ENCODE measurements around the gene KRTAP1-5. TPM values are rescaled to one million over a fixed set of nuclear protein-coding genes. Genes with fewer than 3 reads are reported as not detected.
A peak's percentile ranks its signal among the peaks of the same experiment; 100 is the strongest.
"Not testable (repeated sequence)": the region's sequence is repeated elsewhere in the genome, so short reads cannot be mapped to it uniquely, and the experiment has no call there.

KRTAP1-5 gene
- total RNA-seq, 1 experiment from 2014 or later, result not detected

GRCh38 chr17:41063449-41063848, 36.4 kb upstream of the KRTAP1-5 start:
- ChIA-PET POLR2A (ENCODE audit: unreplicated experiment) (no interaction called here), CTCF (interaction anchor here (0.7 kb wide), 1 partner anchor 44 kb away, joined by 3 read pairs; no protein-coding TSS in a partner anchor)
- Histone ChIP-seq H3K4me2 (no peak overlapping the region), H3F3A (ENCODE audit: insufficient read depth, low read depth) (peaks cover 25% of the 10 kb centered on the region), H4K20me1 (ENCODE audit: insufficient read depth) (no peaks in the 10 kb centered on the region), H3K36me3 (ENCODE audit: low read depth) (no peaks in the 10 kb centered on the region), H3K4me1 (replicated peaks; ENCODE audit: insufficient read depth) (peaks cover 54% of the 10 kb centered on the region), H3K79me2 (ENCODE audit: low read depth) (no peaks in the 10 kb centered on the region), H3K9me3 (ENCODE audit: insufficient read depth, low read depth) (no peaks in the 10 kb centered on the region), H3K27ac (no peak overlapping the region), H3K27me3 (ENCODE audit: insufficient read depth, low read depth) (no peaks in the 10 kb centered on the region), H3K4me3 (no peak overlapping the region), H3K9me2 (ENCODE audit: insufficient read depth) (no peaks in the 10 kb centered on the region), H2AFZ (no peak overlapping the region)
- no peak for DNase-seq
- BruUV-seq (replicated peaks), result no TSS peak
- no peak for TF ChIP-seq EZH2 (IDR thresholded peaks at IDR 0.05; ENCODE audit: low read depth)
- TF ChIP-seq CTCF (conservative IDR thresholded peaks at IDR 0.05), result no peak
- intact Hi-C loops (cut with micrococcal nuclease; ENCODE audit: unreplicated experiment), result loop anchor here (5.0 to 10.0 kb wide), 2 partner anchors 259 to 481 kb away; no protein-coding TSS in a partner anchor

- intact Hi-C loops (cut with micrococcal nuclease; ENCODE audit: unreplicated experiment), result loop anchor here (2.0 to 10.0 kb wide), 3 partner anchors 71 to 483 kb away; no protein-coding TSS in a partner anchor
- POLR2A ChIA-PET (ENCODE audit: unreplicated experiment), result no interaction called here
These were observed 35.0 kb upstream of the KRTAP1-5 start for GRCh38 chr17:41061964-41062363.

GRCh38 chr17:41060052-41060604, 33.1 kb upstream of the KRTAP1-5 start, which contains the start of gene KRTAP2-3:
Gene KRTAP2-3 (minus strand): TSS chr17:41060114. CDS start chr17:41060050, 64 bp downstream.
- H3K36me3 ChIP-seq (ENCODE audit: low read depth), result 0 out of 2 replicates have a peak, but pooled peaks cover 5% of the 10 kb centered on the region
- POLR2A ChIA-PET (ENCODE audit: unreplicated experiment), result interaction anchor here (0.5 to 1.0 kb wide), 3 partner anchors 158 to 446 kb away, joined by 4 to 20 read pairs (median 8); partner anchors contain the start of gene KRT13

More at GRCh38 chr17:41061964-41062363, 35.0 kb upstream of the KRTAP1-5 start:
- no peaks in the 10 kb centered on the region for H4K20me1 ChIP-seq (ENCODE audit: insufficient read depth)
- no TSS peak for BruUV-seq (replicated peaks)
- no peaks in the 10 kb centered on the region for H3K79me2 ChIP-seq (ENCODE audit: low read depth)
- H3K9me2 ChIP-seq (ENCODE audit: insufficient read depth), result no peaks in the 10 kb centered on the region
- H3K27me3 ChIP-seq (ENCODE audit: insufficient read depth, low read depth), result no peaks in the 10 kb centered on the region
- H3K36me3 ChIP-seq (ENCODE audit: low read depth), result 0 out of 2 replicates have a peak, but pooled peaks cover 5% of the 10 kb centered on the region
- TF ChIP-seq CTCF (conservative IDR thresholded peaks at IDR 0.05) (no peak), EZH2 (IDR thresholded peaks at IDR 0.05; ENCODE audit: low read depth) (no peak)
- H3K9me3 ChIP-seq (ENCODE audit: insufficient read depth, low read depth), result no peaks in the 10 kb centered on the region
- H3K4me3 ChIP-seq, result no peak overlapping the region
- CTCF ChIA-PET, result no interaction called here
- DNase-seq, result peak in 1 of 2 experiments; percentile 47
- peaks cover 60% of the 10 kb centered on the region for H3K4me1 ChIP-seq (replicated peaks; ENCODE audit: insufficient read depth)
- H2AFZ ChIP-seq, result no peak overlapping the region
- no peak overlapping the region for H3K4me2 ChIP-seq
- H3F3A ChIP-seq (ENCODE audit: insufficient read depth, low read depth), result peaks cover 31% of the 10 kb centered on the region
- H3K27ac ChIP-seq, result no peak overlapping the region

DNA sequence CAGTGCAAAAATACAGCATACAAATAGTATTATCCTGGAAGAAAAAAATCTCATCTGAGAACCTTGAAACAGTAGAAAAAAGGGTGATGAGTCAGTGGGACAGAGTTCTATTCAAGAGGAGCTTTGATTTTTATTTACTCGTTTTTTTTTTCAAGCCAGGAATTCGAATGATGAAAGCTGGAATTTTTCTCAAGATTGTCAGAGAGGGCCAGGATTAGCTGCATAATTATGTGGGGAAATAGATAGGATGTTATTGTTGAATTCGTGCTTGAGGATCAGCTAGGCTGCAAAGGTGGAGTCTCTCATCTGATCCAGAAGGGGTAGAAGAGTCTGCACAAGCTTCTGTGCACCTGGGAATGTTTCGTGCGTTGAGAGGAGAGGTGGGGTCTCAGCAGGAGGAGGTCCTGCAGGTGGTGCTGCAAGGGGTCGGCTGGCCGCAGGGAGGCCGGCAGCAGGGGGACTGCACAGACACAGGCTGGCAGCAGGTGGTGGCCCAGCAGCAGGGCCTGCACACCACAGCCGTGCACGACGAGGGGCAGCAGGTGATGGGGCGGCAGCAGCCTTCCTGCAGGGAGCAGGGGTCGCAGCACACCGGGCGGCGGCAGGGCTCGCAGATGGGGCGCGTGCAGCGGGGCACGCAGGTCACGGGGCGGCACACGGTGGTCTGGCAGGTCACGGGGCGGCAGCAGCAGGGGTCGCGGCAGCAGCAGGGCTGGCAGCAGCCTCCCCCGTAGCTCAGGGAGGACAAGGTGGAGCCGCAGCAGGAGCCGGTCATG, 32.5 kb upstream of the KRTAP1-5 start:
- peak; percentile 21 to 93 for DNase-seq
- CTCF ChIA-PET, result not testable (repeated sequence)
- TSS peak; percentile 95 for BruUV-seq (replicated peaks)

More at GRCh38 chr17:41060052-41060604, 33.1 kb upstream of the KRTAP1-5 start, which contains the start of gene KRTAP2-3:
- intact Hi-C loops (cut with micrococcal nuclease; ENCODE audit: unreplicated experiment), result loop anchor here (1.0 to 10.0 kb wide), 4 partner anchors 73 to 485 kb away; no protein-coding TSS in a partner anchor
- H3K9me3 ChIP-seq (ENCODE audit: insufficient read depth, low read depth), result no peaks in the 10 kb centered on the region
- H2AFZ ChIP-seq, result no peak within 1 kb of the TSS
- BruUV-seq (replicated peaks), result no TSS peak
- H3K4me2 ChIP-seq, result peak within 1 kb of the TSS; percentile 43
- no peaks in the 10 kb centered on the region for H3K27me3 ChIP-seq (ENCODE audit: insufficient read depth, low read depth)
- peak within 1 kb of the TSS; percentile 88 for H3K27ac ChIP-seq
- peaks cover 47% of the 10 kb centered on the region for H3K4me1 ChIP-seq (replicated peaks; ENCODE audit: insufficient read depth)
- H3K4me3 ChIP-seq, result no peak within 1 kb of the TSS
- peaks cover 26% of the 10 kb centered on the region for H3F3A ChIP-seq (ENCODE audit: insufficient read depth, low read depth)
- TF ChIP-seq EZH2 (IDR thresholded peaks at IDR 0.05; ENCODE audit: low read depth), result no peak
- no peak for TF ChIP-seq CTCF (conservative IDR thresholded peaks at IDR 0.05)
- CTCF ChIA-PET, result no interaction called here
- peak; percentile 64 to 93 for DNase-seq
- no peaks in the 10 kb centered on the region for H3K79me2 ChIP-seq (ENCODE audit: low read depth)
- H3K9me2 ChIP-seq (ENCODE audit: insufficient read depth), result no peaks in the 10 kb centered on the region
- no peaks in the 10 kb centered on the region for H4K20me1 ChIP-seq (ENCODE audit: insufficient read depth)

More for the DNA sequence above, 32.5 kb upstream of the KRTAP1-5 start:
- Histone ChIP-seq H3F3A (ENCODE audit: insufficient read depth, low read depth) (peaks cover 26% of the 10 kb centered on the region), H3K4me1 (replicated peaks; ENCODE audit: insufficient read depth) (peaks cover 43% of the 10 kb centered on the region), H3K27ac (peak overlapping the region; percentile 88), H3K4me2 (peak overlapping the region; percentile 43)
- H3K79me2 ChIP-seq (ENCODE audit: low read depth); H3K4me3 ChIP-seq; H4K20me1 ChIP-seq (ENCODE audit: insufficient read depth); H3K36me3 ChIP-seq (ENCODE audit: low read depth); H3K27me3 ChIP-seq (ENCODE audit: insufficient read depth, low read depth); H3K9me3 ChIP-seq (ENCODE audit: insufficient read depth, low read depth); H3K9me2 ChIP-seq (ENCODE audit: insufficient read depth); H2AFZ ChIP-seq: not testable (repeated sequence)
- intact Hi-C loops (cut with micrococcal nuclease; ENCODE audit: unreplicated experiment), result loop anchor here (1.0 to 10.0 kb wide), 4 partner anchors 73 to 485 kb away; no protein-coding TSS in a partner anchor
- POLR2A ChIA-PET (ENCODE audit: unreplicated experiment), result interaction anchor here (0.6 to 0.9 kb wide), 6 partner anchors 20 to 573 kb away, joined by 3 to 10 read pairs (median 7); partner anchors contain the start of gene KRT19

Data from PC-9 (cell line).